ENCODE measurements around the gene C2orf92.

Gene C2orf92

DNA sequence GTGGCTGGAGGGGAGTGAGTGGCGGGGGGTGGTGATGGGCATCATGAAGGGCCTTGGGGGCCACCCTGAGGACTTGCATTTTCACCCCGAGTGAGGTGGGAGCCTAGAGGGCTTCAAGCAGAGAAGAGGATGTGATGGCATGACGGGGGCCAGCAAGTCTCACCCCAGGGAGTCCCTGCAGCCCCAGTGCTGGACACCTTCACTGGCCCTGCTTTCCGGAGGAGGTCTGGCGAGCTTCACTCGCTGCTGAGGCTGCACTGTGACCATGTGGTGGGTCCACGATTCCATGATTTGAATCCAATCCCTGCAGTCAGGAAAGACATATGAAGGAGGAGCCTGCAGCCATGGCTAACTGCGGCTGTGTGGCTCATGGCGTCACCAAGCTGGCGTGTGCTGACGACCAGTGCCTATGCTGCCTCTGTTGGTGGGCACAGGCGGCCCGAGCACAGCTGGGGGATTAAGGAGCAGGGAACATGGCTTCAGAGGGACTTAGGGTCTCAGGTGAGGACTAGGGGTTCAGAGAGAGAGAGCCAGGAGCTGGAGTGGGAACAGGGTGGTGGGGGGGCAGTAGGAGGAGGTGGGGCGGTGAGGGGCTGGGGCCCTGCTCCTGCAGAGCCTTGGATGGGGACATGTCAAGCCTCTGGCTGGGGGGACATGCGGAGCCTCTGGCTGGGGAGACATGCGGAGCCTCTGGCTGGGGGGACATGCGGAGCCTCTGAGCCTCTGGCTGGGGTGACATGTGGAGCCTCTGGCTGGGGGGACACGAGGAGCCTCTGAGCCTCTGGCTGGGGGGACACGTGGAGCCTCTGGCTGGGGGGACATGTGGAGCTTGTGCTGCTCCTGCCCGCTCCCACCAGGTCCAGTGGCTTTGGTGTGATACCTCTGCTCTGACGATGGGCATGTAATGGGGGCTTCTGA, 47.4 kb downstream of the C2orf92 start:
- no peak overlapping the region for H3K23ac ChIP-seq (ENCODE audit: low read length in 2 of 2)
- H3K9me3 ChIP-seq (ENCODE audit: control insufficient read depth, low read length): no peaks in the 10 kb centered on the region
- peak overlapping the region in 1 of 2 experiments; percentile 7 for H3K14ac ChIP-seq (ENCODE audit: low read length in 2 of 2)
- H2BK5ac ChIP-seq (ENCODE audit: low read depth, low read length, poor library complexity, severe bottlenecking): no peak overlapping the region
- H4K91ac ChIP-seq (ENCODE audit: low read length): peak overlapping the region; percentile 83
- no peak overlapping the region for H2AFZ ChIP-seq (ENCODE audit: low read depth, low read length)
- no peak overlapping the region for H4K8ac ChIP-seq (ENCODE audit: low read length)
- H3K4me1 ChIP-seq (ENCODE audit: control insufficient read depth, insufficient read depth, low read depth, low read length): peaks cover 2% of the 10 kb centered on the region
- peaks cover 12 to 46% of the 10 kb centered on the region in 2 experiments for H3K27me3 ChIP-seq (ENCODE audit: control insufficient read depth in 1 of 2, insufficient read depth in 1 of 2, low read length in 2 of 2)
- no peak overlapping the region for H3K4me3 ChIP-seq (ENCODE audit: insufficient read depth in 1 of 2, low read depth in 1 of 2, low read length in 2 of 2)
- H3K4me2 ChIP-seq (ENCODE audit: low read length, poor library complexity, severe bottlenecking): no peak overlapping the region
- H3K18ac ChIP-seq (ENCODE audit: low read depth in 1 of 2, low read length in 2 of 2): no peak overlapping the region
- no peaks in the 10 kb centered on the region for H3K36me3 ChIP-seq (ENCODE audit: control insufficient read depth in 1 of 2, insufficient read depth in 2 of 2, low read depth in 1 of 2, low read length in 2 of 2)
- no peak overlapping the region for H3K4ac ChIP-seq (ENCODE audit: low read depth in 1 of 2, low read length in 2 of 2)
- DNase-seq: no peak
- H2BK15ac ChIP-seq (ENCODE audit: low read depth, poor library complexity, severe bottlenecking): peak overlapping the region; percentile 9
- no peaks in the 10 kb centered on the region for H3K79me1 ChIP-seq (replicated peaks; ENCODE audit: low read length, poor library complexity, severe bottlenecking)
- H3K9ac ChIP-seq (ENCODE audit: low read length): no peak overlapping the region
- peak overlapping the region in 1 of 2 experiments; percentile 56 for H2BK12ac ChIP-seq (ENCODE audit: low read length in 2 of 2)
- no peak overlapping the region for H3K27ac ChIP-seq (ENCODE audit: low read length, poor library complexity, severe bottlenecking)
- no peak overlapping the region for H2BK120ac ChIP-seq (ENCODE audit: low read depth, low read length)
- H2AK5ac ChIP-seq (ENCODE audit: low read length, severe bottlenecking): no peak overlapping the region
- WGBS: 92% methylated on average over 21 of the region's 21 CpGs

DNA sequence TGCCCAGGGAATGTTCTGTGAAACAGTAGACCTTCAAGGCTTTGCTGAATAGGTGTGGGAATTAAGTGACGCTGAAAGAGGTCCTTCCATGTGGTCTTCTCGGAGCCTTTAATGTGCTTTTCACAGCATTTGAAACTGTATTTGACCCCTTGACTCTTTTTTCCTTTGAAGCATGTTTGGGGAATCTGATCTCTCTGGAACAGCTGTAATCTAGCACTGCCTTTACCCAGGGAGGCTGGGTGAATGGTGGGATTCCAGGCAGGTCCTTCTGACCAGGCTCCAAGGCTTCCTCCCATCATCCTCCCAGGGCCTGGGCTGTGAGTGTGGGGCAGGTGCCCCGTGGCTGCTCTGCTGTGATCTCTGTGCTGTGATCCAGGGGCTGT, 48.1 kb downstream of the C2orf92 start:
- Histone ChIP-seq H2BK12ac (ENCODE audit: low read length in 2 of 2) (no peak overlapping the region), H3K4me1 (ENCODE audit: control insufficient read depth, insufficient read depth, low read depth, low read length) (peaks cover 2% of the 10 kb centered on the region), H2BK15ac (ENCODE audit: low read depth, poor library complexity, severe bottlenecking) (no peak overlapping the region), H3K79me1 (replicated peaks; ENCODE audit: low read length, poor library complexity, severe bottlenecking) (no peaks in the 10 kb centered on the region), H3K14ac (ENCODE audit: low read length in 2 of 2) (no peak overlapping the region), H3K23ac (ENCODE audit: low read length in 2 of 2) (no peak overlapping the region), H3K9ac (ENCODE audit: low read length) (no peak overlapping the region), H3K9me3 (ENCODE audit: control insufficient read depth, low read length) (no peaks in the 10 kb centered on the region), H3K4me3 (ENCODE audit: insufficient read depth in 1 of 2, low read depth in 1 of 2, low read length in 2 of 2) (no peak overlapping the region), H3K27ac (ENCODE audit: low read length, poor library complexity, severe bottlenecking) (no peak overlapping the region), H2BK5ac (ENCODE audit: low read depth, low read length, poor library complexity, severe bottlenecking) (no peak overlapping the region), H3K4ac (ENCODE audit: low read depth in 1 of 2, low read length in 2 of 2) (no peak overlapping the region), H2AK5ac (ENCODE audit: low read length, severe bottlenecking) (no peak overlapping the region), H3K36me3 (ENCODE audit: control insufficient read depth in 1 of 2, insufficient read depth in 2 of 2, low read depth in 1 of 2, low read length in 2 of 2) (no peaks in the 10 kb centered on the region), H3K27me3 (ENCODE audit: control insufficient read depth in 1 of 2, insufficient read depth in 1 of 2, low read length in 2 of 2) (peaks cover 12 to 46% of the 10 kb centered on the region in 2 experiments), H2AFZ (ENCODE audit: low read depth, low read length) (no peak overlapping the region), H3K4me2 (ENCODE audit: low read length, poor library complexity, severe bottlenecking) (no peak overlapping the region), H2BK120ac (ENCODE audit: low read depth, low read length) (no peak overlapping the region), H3K18ac (ENCODE audit: low read depth in 1 of 2, low read length in 2 of 2) (no peak overlapping the region), H4K91ac (ENCODE audit: low read length) (no peak overlapping the region), H4K8ac (ENCODE audit: low read length) (no peak overlapping the region)
- DNase-seq: no peak
- WGBS: 58% methylated on average over 3 of the region's 3 CpGs

DNA sequence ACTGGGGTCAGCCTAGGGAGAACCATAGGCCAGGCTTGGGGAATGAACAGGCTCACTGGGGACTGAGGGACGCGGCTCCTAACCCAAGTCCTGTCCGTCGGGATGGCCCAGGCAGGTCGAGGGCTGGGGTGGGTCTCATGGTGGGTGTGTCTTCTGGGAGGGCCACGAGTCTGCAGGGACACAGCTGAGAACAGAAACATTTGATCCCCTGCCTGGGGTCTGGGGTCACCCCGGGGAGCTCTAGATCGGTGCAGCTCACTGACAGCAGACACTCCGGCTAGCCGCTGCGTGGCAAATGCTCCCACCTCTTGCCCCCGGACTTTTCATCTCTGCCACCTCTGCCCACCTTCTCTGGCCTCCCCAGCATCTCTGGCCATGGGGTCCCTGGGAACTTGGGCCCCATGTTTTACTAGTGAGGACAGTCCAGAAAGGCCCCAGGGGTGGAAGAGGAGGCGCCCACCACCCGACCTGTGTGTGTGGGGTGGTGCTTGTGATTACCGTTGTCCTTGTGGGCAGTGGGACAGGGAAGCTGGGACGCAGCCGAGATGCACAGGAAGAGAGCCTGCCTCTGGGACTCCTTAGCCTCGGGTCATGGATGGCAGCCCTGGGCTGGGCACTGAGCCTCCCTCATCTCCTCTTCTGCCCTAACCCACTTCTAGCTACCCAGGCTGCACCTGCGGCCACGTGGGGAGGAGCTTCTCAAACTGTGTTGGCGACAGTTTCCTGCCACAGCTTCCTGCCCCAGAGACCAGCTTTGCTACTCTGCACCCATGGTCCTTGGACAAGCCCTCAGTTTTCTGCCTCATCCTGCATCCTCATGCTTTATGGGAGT, 48.8 kb downstream of the C2orf92 start:
- no peak for DNase-seq
- Histone ChIP-seq H3K4me3 (ENCODE audit: insufficient read depth in 1 of 2, low read depth in 1 of 2, low read length in 2 of 2) (no peak overlapping the region), H3K79me1 (replicated peaks; ENCODE audit: low read length, poor library complexity, severe bottlenecking) (no peaks in the 10 kb centered on the region), H3K4me1 (ENCODE audit: control insufficient read depth, insufficient read depth, low read depth, low read length) (peaks cover under 1% of the 10 kb centered on the region), H2AFZ (ENCODE audit: low read depth, low read length) (no peak overlapping the region), H4K8ac (ENCODE audit: low read length) (no peak overlapping the region), H2BK12ac (ENCODE audit: low read length in 2 of 2) (no peak overlapping the region), H2BK5ac (ENCODE audit: low read depth, low read length, poor library complexity, severe bottlenecking) (no peak overlapping the region), H3K23ac (ENCODE audit: low read length in 2 of 2) (no peak overlapping the region), H3K18ac (ENCODE audit: low read depth in 1 of 2, low read length in 2 of 2) (no peak overlapping the region), H2AK5ac (ENCODE audit: low read length, severe bottlenecking) (no peak overlapping the region), H3K9ac (ENCODE audit: low read length) (no peak overlapping the region), H3K27me3 (ENCODE audit: control insufficient read depth in 1 of 2, insufficient read depth in 1 of 2, low read length in 2 of 2) (peaks cover 12 to 50% of the 10 kb centered on the region in 2 experiments), H3K27ac (ENCODE audit: low read length, poor library complexity, severe bottlenecking) (no peak overlapping the region), H3K4me2 (ENCODE audit: low read length, poor library complexity, severe bottlenecking) (no peak overlapping the region), H4K91ac (ENCODE audit: low read length) (no peak overlapping the region), H3K9me3 (ENCODE audit: control insufficient read depth, low read length) (no peaks in the 10 kb centered on the region), H2BK15ac (ENCODE audit: low read depth, poor library complexity, severe bottlenecking) (no peak overlapping the region), H3K4ac (ENCODE audit: low read depth in 1 of 2, low read length in 2 of 2) (no peak overlapping the region), H2BK120ac (ENCODE audit: low read depth, low read length) (no peak overlapping the region), H3K36me3 (ENCODE audit: control insufficient read depth in 1 of 2, insufficient read depth in 2 of 2, low read depth in 1 of 2, low read length in 2 of 2) (no peaks in the 10 kb centered on the region), H3K14ac (ENCODE audit: low read length in 2 of 2) (no peak overlapping the region)
- WGBS: 86% methylated on average over 21 of the region's 21 CpGs

DNA sequence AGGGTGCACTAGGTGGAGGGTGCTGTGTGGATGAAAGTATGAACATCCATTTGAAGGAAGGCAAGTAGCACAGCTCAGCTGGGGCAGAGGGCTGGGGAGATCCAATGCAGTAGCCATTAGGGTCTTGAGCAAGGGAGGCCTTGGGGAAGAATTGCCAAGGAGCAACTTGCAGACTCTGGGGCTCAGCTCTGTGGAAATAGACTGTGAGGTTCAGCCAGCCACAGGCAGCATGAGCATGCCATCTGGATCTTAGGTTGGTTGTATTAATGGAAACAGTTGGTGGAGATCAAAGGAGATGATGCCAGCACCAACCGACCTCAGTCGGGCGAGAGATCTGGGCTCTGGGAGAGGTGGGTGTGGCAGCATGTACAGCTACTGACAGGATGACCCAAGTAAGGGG, 49.4 kb downstream of the C2orf92 start:
- no peaks in the 10 kb centered on the region for H3K36me3 ChIP-seq (ENCODE audit: control insufficient read depth in 1 of 2, insufficient read depth in 2 of 2, low read depth in 1 of 2, low read length in 2 of 2)
- no peak overlapping the region for H2BK5ac ChIP-seq (ENCODE audit: low read depth, low read length, poor library complexity, severe bottlenecking)
- no peak overlapping the region for H2BK15ac ChIP-seq (ENCODE audit: low read depth, poor library complexity, severe bottlenecking)
- no peak overlapping the region for H3K4ac ChIP-seq (ENCODE audit: low read depth in 1 of 2, low read length in 2 of 2)
- H3K79me1 ChIP-seq (replicated peaks; ENCODE audit: low read length, poor library complexity, severe bottlenecking): no peaks in the 10 kb centered on the region
- no peaks in the 10 kb centered on the region for H3K4me1 ChIP-seq (ENCODE audit: control insufficient read depth, insufficient read depth, low read depth, low read length)
- peak overlapping the region in 1 of 2 experiments; percentile 38 for H3K18ac ChIP-seq (ENCODE audit: low read depth in 1 of 2, low read length in 2 of 2)
- no peak overlapping the region for H4K8ac ChIP-seq (ENCODE audit: low read length)
- H4K91ac ChIP-seq (ENCODE audit: low read length): no peak overlapping the region
- H3K4me3 ChIP-seq (ENCODE audit: insufficient read depth in 1 of 2, low read depth in 1 of 2, low read length in 2 of 2): no peak overlapping the region
- no peak overlapping the region for H3K9ac ChIP-seq (ENCODE audit: low read length)
- H2AFZ ChIP-seq (ENCODE audit: low read depth, low read length): no peak overlapping the region
- DNase-seq: no peak
- H3K27me3 ChIP-seq (ENCODE audit: control insufficient read depth in 1 of 2, insufficient read depth in 1 of 2, low read length in 2 of 2): peaks cover 12 to 56% of the 10 kb centered on the region in 2 experiments
- H3K23ac ChIP-seq (ENCODE audit: low read length in 2 of 2): peak overlapping the region in 1 of 2 experiments; percentile 64
- no peak overlapping the region for H2BK120ac ChIP-seq (ENCODE audit: low read depth, low read length)
- no peak overlapping the region for H3K27ac ChIP-seq (ENCODE audit: low read length, poor library complexity, severe bottlenecking)
- H3K4me2 ChIP-seq (ENCODE audit: low read length, poor library complexity, severe bottlenecking): no peak overlapping the region
- 96% methylated on average over 3 of the region's 3 CpGs for WGBS
- no peak overlapping the region for H2BK12ac ChIP-seq (ENCODE audit: low read length in 2 of 2)
- no peak overlapping the region for H3K14ac ChIP-seq (ENCODE audit: low read length in 2 of 2)
- no peaks in the 10 kb centered on the region for H3K9me3 ChIP-seq (ENCODE audit: control insufficient read depth, low read length)
- no peak overlapping the region for H2AK5ac ChIP-seq (ENCODE audit: low read length, severe bottlenecking)
